Measurements from ENCODE around the gene PURA. TPM values are rescaled to one million over a fixed set of nuclear protein-coding genes. Genes with fewer than 3 reads are reported as not detected.

Gene PURA
- total RNA-seq, 1 experiment from 2014 or later: 9.5 TPM

DNA sequence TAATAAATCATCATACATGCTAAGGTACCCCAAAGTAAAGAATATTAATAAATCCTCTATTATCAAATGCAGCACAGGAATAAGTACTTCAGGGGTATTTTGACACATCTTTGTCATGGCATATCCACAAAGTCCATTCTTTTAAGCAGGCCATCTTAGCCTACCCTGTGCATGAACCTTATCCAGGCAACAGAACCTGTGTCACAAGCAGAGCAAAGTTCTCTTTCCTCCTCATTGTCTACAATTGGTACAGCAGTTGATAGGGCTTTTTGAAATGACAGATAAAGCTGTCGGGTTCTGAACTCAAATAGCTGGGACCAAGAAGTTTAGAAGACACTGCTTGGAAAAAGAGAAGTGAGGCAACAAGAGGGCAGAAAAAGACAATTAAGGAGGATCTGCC lies 30.8 kb upstream of the PURA start:
- ChIA-PET POLR2A (ENCODE audit: low non-redundant PET) (no interaction called here), CTCF (no interaction called here)
- no peaks in the 10 kb centered on the region for H3K36me3 ChIP-seq (ENCODE audit: insufficient read depth, low read length, poor library complexity, severe bottlenecking)
- H3K4me1 ChIP-seq (ENCODE audit: insufficient read depth, low read length, poor library complexity, severe bottlenecking): peaks cover 5% of the 10 kb centered on the region
- no peak overlapping the region for H3K4me3 ChIP-seq (ENCODE audit: low read depth, low read length, poor library complexity, severe bottlenecking)
- TF ChIP-seq, protein P1, sequence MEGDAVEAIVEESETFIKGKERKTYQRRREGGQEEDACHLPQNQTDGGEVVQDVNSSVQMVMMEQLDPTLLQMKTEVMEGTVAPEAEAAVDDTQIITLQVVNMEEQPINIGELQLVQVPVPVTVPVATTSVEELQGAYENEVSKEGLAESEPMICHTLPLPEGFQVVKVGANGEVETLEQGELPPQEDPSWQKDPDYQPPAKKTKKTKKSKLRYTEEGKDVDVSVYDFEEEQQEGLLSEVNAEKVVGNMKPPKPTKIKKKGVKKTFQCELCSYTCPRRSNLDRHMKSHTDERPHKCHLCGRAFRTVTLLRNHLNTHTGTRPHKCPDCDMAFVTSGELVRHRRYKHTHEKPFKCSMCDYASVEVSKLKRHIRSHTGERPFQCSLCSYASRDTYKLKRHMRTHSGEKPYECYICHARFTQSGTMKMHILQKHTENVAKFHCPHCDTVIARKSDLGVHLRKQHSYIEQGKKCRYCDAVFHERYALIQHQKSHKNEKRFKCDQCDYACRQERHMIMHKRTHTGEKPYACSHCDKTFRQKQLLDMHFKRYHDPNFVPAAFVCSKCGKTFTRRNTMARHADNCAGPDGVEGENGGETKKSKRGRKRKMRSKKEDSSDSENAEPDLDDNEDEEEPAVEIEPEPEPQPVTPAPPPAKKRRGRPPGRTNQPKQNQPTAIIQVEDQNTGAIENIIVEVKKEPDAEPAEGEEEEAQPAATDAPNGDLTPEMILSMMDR (conservative IDR thresholded peaks at IDR 0.05; ENCODE audit: low read depth, low read length): no peak
- no peak for TF ChIP-seq EZH2 (IDR thresholded peaks at IDR 0.05; ENCODE audit: borderline replicate concordance, low read depth, low read length, poor library complexity, severe bottlenecking)
- H3K27me3 ChIP-seq (replicated peaks; ENCODE audit: insufficient read depth, low read depth, low read length, poor library complexity): peaks cover 26% of the 10 kb centered on the region
- intact Hi-C loops (cut with micrococcal nuclease; ENCODE audit: unreplicated experiment): no loop called here
- BruUV-seq (replicated peaks): no TSS peak
- no peak overlapping the region for H3K27ac ChIP-seq (ENCODE audit: low read depth, low read length, poor library complexity, severe bottlenecking)
- no peaks in the 10 kb centered on the region for H3K9me3 ChIP-seq (ENCODE audit: low read depth, low read length, poor library complexity, severe bottlenecking)
- DNase-seq (ENCODE audit: low spot score): no peak

DNA sequence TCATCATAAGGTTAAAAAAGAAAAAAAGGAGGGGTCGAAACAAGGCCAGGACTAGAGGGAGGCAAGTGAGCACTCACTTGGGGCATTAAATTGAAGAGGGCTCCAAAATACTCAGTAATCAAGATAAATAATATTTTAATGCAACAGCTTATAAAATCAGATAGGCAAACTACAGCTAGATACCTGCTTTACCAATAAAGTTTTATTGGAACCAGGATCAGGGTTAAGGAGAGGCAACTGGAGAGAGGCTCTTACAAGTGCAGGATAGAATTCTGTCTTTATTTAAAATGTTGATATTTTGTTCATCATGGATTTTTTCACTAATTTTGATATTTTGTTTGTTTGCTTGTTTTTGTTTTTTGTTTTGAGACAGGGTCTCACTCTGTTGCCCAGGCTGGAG lies 30.3 kb upstream of the PURA start:
- POLR2A ChIA-PET (ENCODE audit: low non-redundant PET): no interaction called here
- intact Hi-C loops (cut with micrococcal nuclease; ENCODE audit: unreplicated experiment): no loop called here

DNA sequence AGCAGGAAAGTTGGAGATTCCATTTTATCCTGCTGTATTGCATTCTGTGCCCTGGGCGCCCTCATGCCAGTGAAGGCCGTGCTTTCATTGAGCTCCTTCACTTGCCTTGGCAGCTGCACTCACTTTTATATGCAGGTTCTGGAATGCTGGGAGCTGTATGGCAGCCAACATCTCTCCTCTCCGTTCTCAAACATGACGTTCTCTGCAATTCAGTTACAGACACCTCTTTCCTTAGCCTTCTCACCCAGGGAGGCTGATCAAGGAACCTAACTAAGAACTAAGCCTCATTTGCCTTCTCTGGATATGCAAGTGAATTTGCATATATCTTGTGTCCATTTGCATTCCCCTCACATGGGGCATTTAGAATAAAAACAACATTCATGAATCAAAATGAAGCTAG lies 29.4 kb upstream of the PURA start:
- ChIA-PET POLR2A (ENCODE audit: low non-redundant PET) (no interaction called here), CTCF (no interaction called here)
- intact Hi-C loops (cut with micrococcal nuclease; ENCODE audit: unreplicated experiment): no loop called here
- Histone ChIP-seq H3K4me3 (ENCODE audit: low read depth, low read length, poor library complexity, severe bottlenecking) (no peak overlapping the region), H3K4me1 (ENCODE audit: insufficient read depth, low read length, poor library complexity, severe bottlenecking) (peaks cover 5% of the 10 kb centered on the region), H3K27ac (ENCODE audit: low read depth, low read length, poor library complexity, severe bottlenecking) (no peak overlapping the region), H3K9me3 (ENCODE audit: low read depth, low read length, poor library complexity, severe bottlenecking) (no peaks in the 10 kb centered on the region), H3K36me3 (ENCODE audit: insufficient read depth, low read length, poor library complexity, severe bottlenecking) (no peaks in the 10 kb centered on the region), H3K27me3 (replicated peaks; ENCODE audit: insufficient read depth, low read depth, low read length, poor library complexity) (peaks cover 33% of the 10 kb centered on the region)
- TF ChIP-seq EZH2 (IDR thresholded peaks at IDR 0.05; ENCODE audit: borderline replicate concordance, low read depth, low read length, poor library complexity, severe bottlenecking): no peak
- TF ChIP-seq, protein P1 (conservative IDR thresholded peaks at IDR 0.05; ENCODE audit: low read depth, low read length): no peak
- no TSS peak for BruUV-seq (replicated peaks)
- no peak for DNase-seq (ENCODE audit: low spot score)

More for the DNA sequence above, 30.3 kb upstream of the PURA start:
- Histone ChIP-seq H3K27me3 (replicated peaks; ENCODE audit: insufficient read depth, low read depth, low read length, poor library complexity) (peaks cover 26% of the 10 kb centered on the region), H3K9me3 (ENCODE audit: low read depth, low read length, poor library complexity, severe bottlenecking) (no peaks in the 10 kb centered on the region), H3K4me1 (ENCODE audit: insufficient read depth, low read length, poor library complexity, severe bottlenecking) (peaks cover 5% of the 10 kb centered on the region), H3K27ac (ENCODE audit: low read depth, low read length, poor library complexity, severe bottlenecking) (no peak overlapping the region), H3K4me3 (ENCODE audit: low read depth, low read length, poor library complexity, severe bottlenecking) (no peak overlapping the region), H3K36me3 (ENCODE audit: insufficient read depth, low read length, poor library complexity, severe bottlenecking) (no peaks in the 10 kb centered on the region)
- DNase-seq (ENCODE audit: low spot score): no peak
- CTCF ChIA-PET: no interaction called here
- TF ChIP-seq, protein P1 (conservative IDR thresholded peaks at IDR 0.05; ENCODE audit: low read depth, low read length): no peak
- TF ChIP-seq EZH2 (IDR thresholded peaks at IDR 0.05; ENCODE audit: borderline replicate concordance, low read depth, low read length, poor library complexity, severe bottlenecking): no peak
- BruUV-seq (replicated peaks): no TSS peak

Measured in A673 (cell line).